D721Med (cell line): ENCODE results near the gene GPAM.

Experiments used
- DNase-seq: peaks from one replicate; pipeline ENCODE4 v3.0.0; 2011; ENCODE audit warnings: low spot score; ENCODE audit not compliant: insufficient read length
- FAIRE-seq: peaks from 2 replicates; lab custom pipeline; 2011; peaks lifted over from hg19 to GRCh38; lab: Jason Lieb, UNC
- TF ChIP-seq, protein P1 (sequence below): IDR thresholded peaks from 2 replicates; pipeline ENCODE4 v1.5.1; 2012; ENCODE audit warnings: mild to moderate bottlenecking, control low read depth; ENCODE audit not compliant: insufficient read depth; ENCODE audit errors: missing control alignments

GPAM gene

DNA sequence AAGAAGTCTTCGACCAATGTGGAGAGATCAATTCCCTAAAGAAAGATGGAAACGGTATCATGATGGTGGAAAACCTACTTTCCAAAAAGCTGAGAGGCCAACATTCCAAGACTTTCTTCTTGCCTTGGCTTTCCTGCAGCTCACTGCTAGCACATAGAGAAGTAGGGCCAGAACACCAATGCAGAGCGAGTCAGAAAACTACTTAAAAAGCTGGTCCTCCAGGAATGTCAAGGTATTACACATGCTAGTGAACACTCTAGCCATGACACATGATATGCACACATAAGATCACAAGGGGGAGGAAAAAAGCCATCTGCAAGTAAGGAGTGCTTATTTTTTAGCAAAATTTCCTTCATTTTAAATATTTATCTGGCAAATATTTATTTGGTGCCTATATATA is 22.7 kb downstream of the GPAM start:
- no peak for DNase-seq
- FAIRE-seq = no peak
- TF ChIP-seq, protein P1, sequence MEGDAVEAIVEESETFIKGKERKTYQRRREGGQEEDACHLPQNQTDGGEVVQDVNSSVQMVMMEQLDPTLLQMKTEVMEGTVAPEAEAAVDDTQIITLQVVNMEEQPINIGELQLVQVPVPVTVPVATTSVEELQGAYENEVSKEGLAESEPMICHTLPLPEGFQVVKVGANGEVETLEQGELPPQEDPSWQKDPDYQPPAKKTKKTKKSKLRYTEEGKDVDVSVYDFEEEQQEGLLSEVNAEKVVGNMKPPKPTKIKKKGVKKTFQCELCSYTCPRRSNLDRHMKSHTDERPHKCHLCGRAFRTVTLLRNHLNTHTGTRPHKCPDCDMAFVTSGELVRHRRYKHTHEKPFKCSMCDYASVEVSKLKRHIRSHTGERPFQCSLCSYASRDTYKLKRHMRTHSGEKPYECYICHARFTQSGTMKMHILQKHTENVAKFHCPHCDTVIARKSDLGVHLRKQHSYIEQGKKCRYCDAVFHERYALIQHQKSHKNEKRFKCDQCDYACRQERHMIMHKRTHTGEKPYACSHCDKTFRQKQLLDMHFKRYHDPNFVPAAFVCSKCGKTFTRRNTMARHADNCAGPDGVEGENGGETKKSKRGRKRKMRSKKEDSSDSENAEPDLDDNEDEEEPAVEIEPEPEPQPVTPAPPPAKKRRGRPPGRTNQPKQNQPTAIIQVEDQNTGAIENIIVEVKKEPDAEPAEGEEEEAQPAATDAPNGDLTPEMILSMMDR = no peak

DNA sequence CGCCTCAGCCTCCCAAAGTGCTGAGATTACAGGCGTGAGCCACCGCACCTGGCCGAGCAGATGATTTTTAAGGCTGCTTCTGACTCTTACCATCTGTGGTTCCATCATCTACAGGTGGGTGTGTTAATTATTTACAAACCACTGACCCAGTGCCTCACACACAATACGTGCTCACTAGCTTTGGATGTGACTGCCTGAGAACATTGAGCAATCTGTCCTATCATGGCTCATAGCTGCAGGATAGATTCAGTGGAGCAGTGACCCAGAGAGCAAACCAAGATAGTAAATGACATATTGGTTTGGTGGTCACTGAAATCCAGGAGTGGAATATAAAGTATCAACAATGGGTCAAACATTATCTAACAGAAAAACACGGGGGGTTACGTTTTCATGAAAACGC is 24.1 kb downstream of the GPAM start:
- DNase-seq = no peak
- no peak for FAIRE-seq
- TF ChIP-seq, protein P1 = no peak

DNA sequence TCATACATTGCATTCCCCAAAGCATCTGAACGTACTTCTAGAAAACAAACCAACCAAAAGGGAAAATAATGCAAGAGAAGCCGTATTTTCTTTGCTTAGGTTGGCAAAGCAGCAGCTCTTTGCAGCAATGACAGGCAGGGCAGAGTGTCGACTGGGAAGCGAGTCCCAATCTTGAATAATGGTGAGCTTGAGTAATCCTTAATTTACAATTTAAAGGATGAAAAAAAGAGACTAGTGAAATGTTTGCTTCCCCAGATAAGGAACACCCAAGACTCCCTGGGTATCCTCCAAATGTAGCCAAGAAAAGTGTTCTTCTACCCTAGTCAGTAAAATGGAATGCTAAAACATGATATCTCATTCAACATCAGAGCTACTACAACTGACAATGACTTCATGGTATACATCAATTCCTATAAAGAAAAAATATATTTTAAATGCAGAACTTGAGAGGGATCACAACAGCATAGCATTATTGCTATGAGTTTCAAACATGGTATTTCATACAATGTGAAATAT is 32.0 kb downstream of the GPAM start:
- DNase-seq = no peak
- TF ChIP-seq, protein P1 = no peak
- FAIRE-seq = no peak

DNA sequence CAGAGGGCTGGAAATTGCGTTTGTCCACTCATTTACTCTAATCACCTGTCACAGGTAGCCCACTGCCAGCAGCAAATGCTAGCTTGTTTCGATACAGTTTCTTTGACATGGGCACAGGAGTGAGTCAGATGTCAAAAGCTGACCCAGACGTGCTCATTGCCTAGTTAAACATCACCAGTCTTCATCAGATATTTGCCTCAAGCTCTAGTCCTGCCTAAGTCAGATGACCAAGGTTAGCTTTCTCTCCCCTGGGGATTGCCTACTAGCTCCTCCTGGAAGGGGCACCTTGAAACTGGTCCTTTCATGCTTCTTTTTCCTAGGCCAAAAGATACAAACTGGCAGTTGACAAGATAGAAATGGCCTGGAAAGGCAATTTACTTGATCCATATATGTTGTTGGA is 35.2 kb downstream of the GPAM start:
- no peak for DNase-seq
- FAIRE-seq = no peak
- TF ChIP-seq, protein P1 = no peak

DNA sequence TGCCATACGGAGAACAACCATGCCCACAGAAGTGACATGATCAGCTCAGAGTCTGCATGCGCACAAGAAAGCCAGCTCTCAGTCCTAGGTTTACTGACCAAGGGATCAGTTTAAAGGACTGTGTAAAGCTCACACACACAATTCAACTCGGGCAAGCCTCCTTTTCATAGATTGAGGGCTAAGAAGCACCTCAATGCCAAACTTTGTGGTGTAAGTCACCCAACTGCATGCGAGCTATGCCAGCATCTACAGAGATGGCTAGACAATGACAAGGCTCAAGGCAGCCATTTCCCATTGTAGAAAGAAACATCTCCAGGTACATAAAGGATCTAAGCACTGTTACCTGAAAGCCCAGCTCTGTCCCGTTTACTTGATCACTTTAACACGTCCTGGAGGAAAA is 36.8 kb downstream of the GPAM start:
- FAIRE-seq (no peak), DNase-seq (no peak)
- TF ChIP-seq, protein P1 = no peak

DNA sequence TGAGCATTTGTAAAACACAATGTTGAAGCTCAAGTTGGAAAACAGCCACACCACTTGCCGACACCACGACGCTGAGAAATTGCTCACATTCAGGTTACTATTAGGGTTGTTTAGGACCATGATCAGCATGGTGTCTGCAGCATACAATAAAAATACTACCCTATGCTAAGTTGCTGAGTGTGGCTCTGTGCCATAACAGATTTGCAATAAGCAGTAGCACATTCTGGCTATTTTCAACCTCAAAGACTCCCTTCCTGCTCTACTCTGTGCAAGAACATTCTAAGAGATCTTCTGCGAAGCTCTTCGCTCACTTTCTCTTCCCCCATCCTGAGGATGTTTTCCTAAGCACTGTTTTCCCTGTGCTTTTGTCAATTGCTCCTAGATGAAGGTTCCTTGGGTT is 38.3 kb downstream of the GPAM start:
- TF ChIP-seq, protein P1 = no peak
- FAIRE-seq (no peak), DNase-seq (no peak)

DNA sequence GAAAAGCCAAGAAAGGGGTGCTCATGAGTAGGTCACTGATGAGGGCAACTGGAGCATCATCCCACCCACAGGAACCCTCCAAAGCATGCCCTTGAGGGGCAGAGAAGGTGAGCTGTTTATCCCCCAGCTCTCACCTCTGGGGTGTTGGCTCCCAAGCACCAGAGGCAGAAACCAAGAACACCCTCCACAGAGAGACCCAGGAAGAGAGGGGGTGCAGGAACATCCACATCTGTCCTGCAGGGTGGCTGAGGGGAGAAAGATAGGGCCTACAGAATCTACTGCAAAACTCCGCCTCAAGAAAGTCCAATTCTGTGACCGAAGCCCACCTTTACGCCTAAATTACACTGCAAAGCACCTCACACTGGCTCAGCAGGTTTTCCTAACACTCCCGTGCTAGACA is 40.1 kb downstream of the GPAM start:
- no peak for FAIRE-seq
- TF ChIP-seq, protein P1 = no peak
- DNase-seq = no peak
